GM19324 (cell line): ENCODE results near the gene ABCC1.
"Not testable (repeated sequence)": the region's sequence is repeated elsewhere in the genome, so short reads cannot be mapped to it uniquely, and the experiment has no call there.

Experiments used
- ATAC-seq: cut with Tn5 transposase; IDR thresholded peaks from one replicate; pipeline ENCODE4 v1.9.1; 2021; ENCODE audit warnings: mild to moderate bottlenecking, moderate library complexity; ENCODE audit not compliant: unreplicated experiment, low FRiP score

Gene ABCC1

GRCh38 chr16:16148755-16149154 lies 199.3 kb downstream of the ABCC1 start:
- no peak for ATAC-seq

DNA sequence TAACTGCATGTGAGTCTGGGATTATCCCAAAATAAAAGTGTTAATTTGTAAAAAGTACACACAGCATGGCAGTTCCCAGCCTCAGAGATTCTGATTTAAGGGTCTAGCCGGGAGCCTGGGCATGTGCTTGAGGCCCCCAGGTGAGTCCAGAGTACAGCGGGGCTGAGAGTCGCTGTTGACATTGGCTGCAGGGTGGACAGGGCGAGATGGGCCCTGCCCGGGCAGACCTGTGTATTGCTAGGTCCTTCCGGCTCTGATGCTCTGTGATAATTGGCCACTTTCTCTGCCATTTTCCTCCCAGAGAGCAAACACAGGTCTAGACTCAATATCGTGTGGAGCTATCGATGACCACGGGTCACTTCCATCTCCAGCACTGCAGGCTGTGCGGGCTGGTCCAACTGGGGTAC lies 200.3 kb downstream of the ABCC1 start:
- no peak for ATAC-seq

DNA sequence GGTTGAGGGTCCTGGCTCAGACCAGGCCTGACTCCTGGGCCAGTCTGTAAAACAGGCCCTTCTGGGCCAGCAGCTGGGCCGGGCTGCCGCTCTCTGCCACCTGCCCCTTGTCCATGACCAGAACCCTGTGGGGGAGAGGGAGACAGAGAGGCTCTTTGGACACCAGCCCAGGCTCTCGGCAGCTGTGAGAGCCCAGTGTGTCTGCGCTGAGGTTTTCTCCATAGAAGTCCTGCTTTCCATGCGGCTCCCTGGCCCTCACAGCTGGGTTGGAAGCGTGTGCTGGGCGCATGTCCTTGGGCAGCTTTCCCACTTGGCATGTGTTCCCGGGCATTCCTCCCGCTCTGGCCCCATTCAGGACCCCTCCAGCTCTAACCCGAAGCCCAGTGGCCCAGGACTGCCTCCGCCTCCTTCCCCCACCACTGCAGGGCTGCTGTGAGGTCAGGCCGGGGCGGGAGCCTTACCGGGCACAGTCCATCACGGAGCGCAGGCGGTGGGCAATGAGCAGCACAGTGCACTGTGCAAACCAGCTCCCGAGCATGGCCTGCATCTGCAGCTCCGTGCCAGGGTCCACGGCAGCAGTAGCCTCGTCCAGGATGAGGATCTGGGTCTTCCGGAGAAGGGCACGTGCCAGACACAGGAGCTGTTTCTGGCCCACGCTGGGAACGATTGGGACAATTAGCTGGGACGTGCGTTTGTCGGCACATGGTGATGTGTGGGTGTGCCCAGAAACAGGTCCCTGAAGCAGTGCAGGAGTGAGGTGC lies 200.9 kb downstream of the ABCC1 start:
- ATAC-seq = no peak

- ATAC-seq = no peak
Observed at GRCh38 chr16:16150878-16151152, 201.4 kb downstream of the ABCC1 start.

- no peak for ATAC-seq
Observed at GRCh38 chr16:16151315-16151714, 201.9 kb downstream of the ABCC1 start.

DNA sequence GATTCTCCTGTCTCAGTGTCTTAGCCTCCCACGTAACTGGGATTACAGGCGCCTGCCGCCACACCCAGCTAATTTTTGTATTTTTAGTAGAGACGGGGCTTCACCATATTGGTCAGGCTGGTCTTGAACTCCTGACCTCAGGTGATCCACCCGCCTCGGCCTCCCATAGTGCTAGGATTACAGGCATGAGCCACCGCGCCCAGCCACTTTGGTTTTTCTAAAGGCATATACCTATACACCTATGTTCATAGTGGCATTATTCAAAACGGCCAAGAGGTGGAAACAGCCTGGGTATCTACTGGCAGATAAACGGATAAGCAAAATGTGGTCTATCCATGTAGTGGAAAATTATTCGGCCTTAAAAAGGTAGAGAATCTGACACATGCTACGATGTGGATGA lies 203.6 kb downstream of the ABCC1 start:
- not testable (repeated sequence) for ATAC-seq

DNA sequence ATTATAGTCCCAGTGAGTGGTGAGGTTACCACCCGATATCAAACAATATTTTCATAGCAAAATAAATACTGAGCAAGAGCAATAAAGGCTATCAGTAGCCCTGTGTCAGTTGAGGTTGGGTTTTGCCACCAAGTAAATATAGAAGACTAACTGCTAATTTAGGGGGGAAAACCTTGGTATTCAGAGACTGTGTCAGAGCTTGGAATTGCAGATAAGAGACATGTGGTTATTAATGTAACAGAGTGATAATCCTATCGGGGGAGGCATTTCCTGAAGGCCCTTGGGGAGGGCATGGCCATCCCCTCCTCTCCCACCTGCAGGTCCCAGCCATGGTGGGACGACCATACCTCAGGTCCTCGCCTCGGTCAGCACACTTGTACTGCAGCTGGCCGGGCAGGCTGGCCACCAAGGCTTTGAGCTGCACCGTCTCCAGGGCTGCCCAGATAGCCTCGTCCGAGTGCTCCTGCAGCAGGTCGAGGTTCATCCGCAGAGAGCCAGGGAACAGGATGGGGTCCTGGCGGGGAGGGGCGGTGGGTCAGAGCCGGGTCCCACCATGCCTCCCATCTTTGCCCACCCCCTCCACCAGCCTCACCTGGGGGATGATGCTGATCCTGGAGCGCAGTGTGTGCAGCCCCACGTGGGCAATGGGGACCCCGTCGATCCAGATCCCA lies 205.0 kb downstream of the ABCC1 start:
- ATAC-seq = no peak

DNA sequence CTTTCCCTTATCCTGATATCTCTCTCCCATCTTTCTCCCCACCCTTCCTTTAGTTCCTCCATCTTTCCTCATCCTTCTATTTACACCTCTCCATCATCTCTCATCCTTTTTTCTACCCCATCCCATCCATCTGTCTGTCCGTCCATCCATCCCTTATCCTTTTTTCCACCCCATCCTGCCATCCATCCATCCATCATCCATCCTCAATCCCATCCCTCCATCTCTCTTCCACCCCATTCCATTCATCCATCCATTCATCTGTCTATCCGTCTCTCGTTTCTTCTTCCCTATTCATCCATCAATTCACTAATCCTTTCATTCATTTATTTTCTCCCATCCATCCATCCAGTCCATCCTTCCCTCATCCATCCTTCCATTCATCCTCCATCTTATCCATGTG lies 205.8 kb downstream of the ABCC1 start:
- no peak for ATAC-seq

DNA sequence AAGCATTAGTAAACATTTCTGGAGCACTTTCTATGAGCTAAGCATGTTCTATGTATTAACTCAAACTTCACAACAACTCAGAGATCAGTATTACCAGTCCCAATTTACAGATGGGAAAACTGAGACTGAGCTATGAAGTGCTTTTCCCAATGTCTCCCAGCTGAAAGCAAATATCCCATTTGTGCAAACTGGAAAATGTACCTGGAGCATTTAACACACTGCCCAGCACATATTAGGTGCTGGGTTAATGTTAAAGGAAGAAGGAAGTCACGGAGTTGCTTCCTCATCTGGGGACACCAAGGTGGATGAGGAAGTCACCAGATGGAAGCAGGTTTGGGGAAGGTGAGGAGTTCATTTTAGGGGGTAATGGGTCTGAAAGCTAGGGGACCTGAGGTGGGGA lies 207.8 kb downstream of the ABCC1 start:
- ATAC-seq = no peak

- ATAC-seq = no peak
Observed at GRCh38 chr16:16158082-16158658, 208.8 kb downstream of the ABCC1 start.

GRCh38 chr16:16158741-16159374 lies 209.4 kb downstream of the ABCC1 start:
- no peak for ATAC-seq

- ATAC-seq = no peak
Observed at GRCh38 chr16:16159662-16160061, 210.2 kb downstream of the ABCC1 start.

DNA sequence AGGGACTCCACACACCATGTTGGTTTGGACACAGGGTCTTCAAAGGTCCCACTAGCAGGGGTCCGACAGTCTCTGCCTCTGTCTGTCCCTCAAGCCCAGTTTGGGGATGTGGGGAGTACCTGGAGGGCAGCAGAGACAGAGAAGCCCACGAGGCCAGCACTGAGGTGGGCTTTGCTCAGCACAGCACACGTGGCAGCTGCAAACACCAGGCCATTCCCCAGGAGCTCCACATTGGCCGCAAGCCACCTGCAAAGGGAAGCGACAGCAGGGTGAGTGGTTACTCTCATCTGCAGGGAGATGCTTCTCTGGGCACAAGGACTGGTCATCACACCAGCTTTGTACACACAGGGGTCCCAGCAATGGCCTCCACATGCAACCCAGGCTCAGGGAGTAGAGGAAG lies 211.9 kb downstream of the ABCC1 start:
- no peak for ATAC-seq

DNA sequence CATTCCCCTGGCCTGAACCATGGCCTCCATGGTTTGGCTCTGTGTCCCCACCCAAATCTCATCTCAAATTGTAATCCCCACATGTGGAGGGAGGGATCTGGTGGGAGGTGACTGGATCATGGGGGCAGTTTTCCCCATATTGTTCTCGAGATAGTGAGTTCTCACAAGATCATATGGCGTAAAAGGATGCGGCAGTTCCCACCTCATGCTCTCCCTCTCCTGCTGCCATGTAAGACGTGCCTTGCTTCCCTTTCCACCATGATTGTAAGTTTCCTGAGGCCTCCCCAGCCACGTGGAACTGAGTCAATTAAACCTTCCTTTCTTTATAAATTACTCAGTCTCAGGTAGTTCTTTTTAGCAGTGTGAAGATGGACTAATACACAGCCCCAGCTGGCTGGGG lies 212.4 kb downstream of the ABCC1 start:
- ATAC-seq = not testable (repeated sequence)

DNA sequence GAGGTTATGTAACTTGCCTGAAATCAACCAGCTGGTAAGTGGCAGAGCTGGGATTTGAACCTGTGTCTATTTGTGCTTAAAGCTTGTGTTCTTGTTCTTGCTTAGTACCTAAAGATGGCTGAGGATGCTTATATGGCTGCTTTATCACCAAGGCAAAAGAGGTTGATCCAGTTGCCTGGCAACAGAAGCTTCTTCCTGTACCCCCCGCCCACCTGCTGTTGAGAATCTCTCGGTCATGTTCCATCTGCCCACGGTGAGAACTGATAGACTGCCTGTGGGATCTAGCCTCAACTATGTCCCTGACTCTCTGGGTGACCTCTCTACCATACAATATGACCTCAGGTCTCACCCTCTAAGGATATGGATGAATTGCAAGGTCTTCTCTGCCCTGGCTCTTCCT lies 213.2 kb downstream of the ABCC1 start:
- no peak for ATAC-seq

DNA sequence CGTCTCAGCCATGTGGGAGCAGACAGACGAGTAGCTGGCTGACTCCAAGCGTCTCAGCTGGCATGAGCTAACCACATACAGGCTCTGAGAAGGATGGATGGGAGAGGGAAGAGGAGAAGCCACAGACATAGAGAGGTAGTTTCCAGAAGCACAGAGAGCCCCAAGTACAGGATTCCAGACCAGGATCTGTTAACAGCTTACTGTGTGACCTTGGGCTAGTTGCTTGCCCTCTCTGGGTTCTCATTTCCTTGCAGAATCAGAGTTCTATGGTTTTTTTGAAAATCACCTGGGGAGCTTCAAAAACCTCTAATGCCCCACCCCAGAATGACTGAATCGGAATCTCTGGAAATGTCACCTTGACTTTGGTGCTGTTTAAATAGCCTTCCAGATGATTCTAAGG lies 213.7 kb downstream of the ABCC1 start:
- no peak for ATAC-seq

- no peak for ATAC-seq
Observed at GRCh38 chr16:16163571-16163970, 214.2 kb downstream of the ABCC1 start.

DNA sequence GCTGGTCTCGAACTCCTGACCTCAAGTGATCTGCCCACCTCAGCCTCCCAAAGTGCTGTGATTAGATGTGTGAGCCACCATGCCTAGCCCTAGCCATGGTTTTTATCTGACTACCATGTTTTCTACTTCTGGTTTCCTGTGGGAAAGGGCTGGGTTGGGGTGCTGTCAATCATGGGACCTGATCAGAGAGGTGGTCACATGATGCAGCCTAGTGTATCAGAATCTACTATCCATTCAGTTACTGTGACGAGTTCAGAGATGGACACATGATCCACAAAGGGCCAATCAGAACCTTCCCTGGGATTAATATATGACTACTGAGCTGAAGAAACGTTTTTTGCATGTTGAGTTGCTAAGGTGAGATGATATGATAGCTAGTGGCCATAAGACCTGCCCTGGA lies 214.8 kb downstream of the ABCC1 start:
- no peak for ATAC-seq

- ATAC-seq = no peak
Observed at GRCh38 chr16:16166085-16166484, 216.7 kb downstream of the ABCC1 start.

DNA sequence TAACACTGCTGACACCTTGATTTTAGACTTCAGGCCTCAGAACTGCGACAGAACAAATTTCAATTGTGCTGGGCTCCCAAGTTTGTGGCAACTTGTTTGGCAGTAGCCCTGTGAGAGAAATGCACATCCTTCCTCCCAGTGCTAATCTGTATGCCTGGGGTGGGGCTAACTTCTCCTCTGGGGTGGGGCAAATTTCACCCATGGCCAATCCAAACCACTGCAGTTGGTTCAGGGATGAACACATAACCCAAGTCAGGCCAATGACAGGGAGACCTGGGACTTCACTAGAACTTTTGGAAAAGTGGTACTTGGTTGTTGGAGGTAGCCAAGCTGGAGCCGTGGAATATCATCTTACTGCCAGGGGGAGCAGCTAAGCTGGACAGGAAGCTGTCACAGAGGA lies 217.5 kb downstream of the ABCC1 start:
- ATAC-seq = no peak

DNA sequence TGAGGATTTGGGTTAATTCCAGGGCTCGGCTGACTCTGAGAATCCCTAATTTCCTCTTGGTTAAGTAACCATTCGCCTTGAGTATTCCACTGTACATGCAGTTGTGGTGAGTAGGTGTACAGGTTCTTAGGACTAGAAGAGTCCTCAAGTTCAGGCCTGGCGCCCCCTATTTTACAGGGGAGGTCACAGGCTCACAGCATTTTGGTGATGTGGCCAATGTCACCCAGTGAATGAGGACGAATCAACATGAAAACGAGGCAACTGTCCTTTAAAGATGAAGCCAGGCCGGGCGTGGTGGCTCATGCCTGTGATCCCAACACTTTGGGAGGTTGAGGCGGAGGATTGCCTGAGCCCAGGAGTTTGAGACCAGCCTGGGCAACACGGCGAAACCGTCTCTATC lies 218.5 kb downstream of the ABCC1 start:
- ATAC-seq = no peak

GRCh38 chr16:16168431-16168830 lies 219.0 kb downstream of the ABCC1 start:
- no peak for ATAC-seq
